Ovary (tissue), 3 donors: ENCODE data around the gene R3HDM1.

Source experiments
- CTCF ChIP-seq, 3 donors: fragments of 450-650 bp in 2 of 3; fragments of 200-600 bp in 1 of 3; IDR thresholded peaks; one replicate each; pipeline versions ENCODE4 v1.5.1 to v1.8.0; 2016 to 2022; ENCODE audit warnings: antibody characterized with exemption in 3 of 3, mild to moderate bottlenecking in 1 of 3
- EP300 ChIP-seq: sonication (generic); formaldehyde crosslinking; IDR thresholded peaks from one replicate; pipeline ENCODE4 v1.6.1; 2017; ENCODE audit warnings: antibody characterized with exemption
- donor health status: DM: no; HTN: no; CAD: no.

GRCh38 chr2:135736546-135736945 is 205.3 kb downstream of the R3HDM1 start:
- no peak for TF ChIP-seq CTCF (IDR thresholded peaks at IDR 0.05)
- no peak for TF ChIP-seq EP300
